ENCODE data around the gene KCNC1.

The KCNC1 gene

DNA sequence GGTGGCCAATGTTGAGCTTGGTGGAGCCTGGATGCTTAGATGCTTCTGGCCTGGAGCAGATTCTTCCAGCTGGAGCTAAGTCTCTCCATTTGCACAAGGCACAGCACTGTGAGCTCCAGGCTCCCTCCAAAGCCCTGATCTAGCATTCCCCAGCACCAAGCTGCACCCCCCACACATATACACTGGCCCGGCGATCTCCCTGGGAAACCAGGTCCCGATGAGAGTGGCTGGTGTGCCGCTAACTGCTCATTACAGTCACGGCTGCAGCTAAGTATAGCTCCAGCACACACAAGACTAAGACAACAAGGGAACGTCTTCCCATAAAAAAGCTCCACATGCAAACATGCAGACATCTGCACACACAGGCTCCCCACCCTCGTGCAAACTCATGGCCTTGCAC, 17.6 kb downstream of the KCNC1 start:
- no peak for DNase-seq (ENCODE audit: extremely low read depth in 1 of 2, low read depth in 1 of 2)

DNA sequence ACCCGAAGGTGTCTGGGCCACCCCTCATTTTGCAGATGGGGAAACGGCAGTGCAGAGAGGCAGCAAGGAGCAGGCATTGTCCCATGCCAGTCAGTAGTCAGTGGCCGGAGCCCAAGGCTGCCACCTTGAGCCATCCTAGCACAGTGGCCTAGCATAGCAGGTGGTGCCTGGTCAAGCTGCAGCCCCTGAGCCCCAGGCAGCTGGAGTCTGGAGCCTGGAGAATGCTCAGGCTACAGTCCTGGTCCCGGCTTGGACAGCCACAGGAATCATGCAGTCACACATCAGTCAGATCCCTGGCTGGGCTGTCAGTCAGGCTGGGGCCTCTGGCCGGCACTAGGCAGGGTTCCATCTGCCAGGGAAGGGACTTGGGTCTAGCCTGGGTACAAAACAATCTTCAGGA, 18.6 kb downstream of the KCNC1 start:
- DNase-seq (ENCODE audit: extremely low read depth in 1 of 2, low read depth in 1 of 2): no peak

DNA sequence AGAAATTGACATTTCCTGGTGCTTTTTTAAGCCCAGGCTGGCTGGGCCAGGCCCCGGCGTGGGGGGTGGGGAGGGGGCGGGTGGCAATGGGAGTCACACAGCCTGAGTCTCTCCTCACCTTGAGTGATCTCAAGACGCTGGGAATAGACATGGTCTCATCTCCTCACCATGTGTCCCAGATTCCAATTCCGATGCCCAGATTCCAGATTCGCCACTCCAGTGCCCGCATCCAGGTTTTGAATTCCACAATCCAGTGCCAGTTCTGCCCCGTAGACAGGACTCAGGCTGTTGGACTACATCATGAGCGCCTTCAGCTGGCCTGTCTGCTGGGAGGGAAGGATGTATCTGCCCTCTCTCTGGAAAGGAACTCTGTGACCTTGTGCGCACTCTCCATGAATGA, 19.1 kb downstream of the KCNC1 start:
- no peak for DNase-seq (ENCODE audit: extremely low read depth in 1 of 2, low read depth in 1 of 2)

DNA sequence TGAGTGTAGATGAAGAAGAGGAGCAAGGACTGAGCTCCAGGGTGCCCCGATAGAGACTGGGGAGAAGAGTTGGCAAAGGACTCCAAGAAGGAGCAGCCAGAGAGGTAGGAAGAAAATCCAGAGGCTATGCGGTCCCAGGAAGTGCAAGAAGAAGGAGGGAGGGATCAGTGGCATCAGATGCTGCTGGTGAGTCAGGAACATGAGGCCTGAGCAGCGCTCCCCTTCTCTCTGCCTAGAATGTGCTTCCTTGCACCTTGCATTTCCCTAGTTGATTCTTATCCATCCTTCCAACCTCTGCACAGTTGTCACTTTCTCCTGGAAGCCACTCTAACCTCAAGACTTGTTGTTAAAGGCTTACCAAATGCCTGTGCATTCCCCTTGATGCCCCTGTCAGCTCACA, 21.3 kb downstream of the KCNC1 start:
- no peak for DNase-seq (ENCODE audit: extremely low read depth in 1 of 2, low read depth in 1 of 2)

- no peak for DNase-seq (ENCODE audit: extremely low read depth in 1 of 2, low read depth in 1 of 2)
Observed at GRCh38 chr11:17760102-17761029, 25.8 kb downstream of the KCNC1 start.

DNA sequence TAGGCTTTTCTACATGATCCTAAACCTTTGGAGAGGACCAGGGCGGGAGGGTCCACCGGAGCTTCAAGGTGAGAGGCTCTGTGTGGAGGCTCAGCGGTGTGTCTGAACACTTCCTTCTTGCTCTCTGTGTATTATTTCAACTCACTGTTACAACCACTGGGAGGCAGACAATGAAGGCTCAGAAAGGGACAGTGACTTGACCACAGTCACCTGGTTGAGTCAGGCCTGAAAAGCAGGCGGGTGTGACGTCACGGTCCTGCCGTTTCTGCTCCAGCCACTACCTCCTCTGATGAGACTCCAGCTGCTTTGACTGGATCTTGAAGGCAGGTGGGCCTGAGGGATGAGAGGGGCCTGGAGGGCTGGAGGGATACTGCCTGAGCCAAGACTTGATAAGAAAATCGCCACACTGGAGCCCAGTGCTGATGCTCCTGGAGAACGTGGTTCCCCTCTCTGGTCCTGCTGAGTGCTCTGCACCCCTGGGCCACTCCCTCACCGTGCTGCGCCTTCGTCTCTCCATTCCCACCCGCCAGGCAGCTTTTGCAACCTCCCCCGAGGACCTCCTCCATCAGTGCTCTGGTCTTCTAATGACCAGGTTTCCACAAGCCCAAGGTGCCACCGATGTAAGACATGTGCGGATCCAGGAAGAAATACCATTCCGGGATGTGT, 27.9 kb downstream of the KCNC1 start:
- no peak for DNase-seq (ENCODE audit: extremely low read depth in 1 of 2, low read depth in 1 of 2)

DNA sequence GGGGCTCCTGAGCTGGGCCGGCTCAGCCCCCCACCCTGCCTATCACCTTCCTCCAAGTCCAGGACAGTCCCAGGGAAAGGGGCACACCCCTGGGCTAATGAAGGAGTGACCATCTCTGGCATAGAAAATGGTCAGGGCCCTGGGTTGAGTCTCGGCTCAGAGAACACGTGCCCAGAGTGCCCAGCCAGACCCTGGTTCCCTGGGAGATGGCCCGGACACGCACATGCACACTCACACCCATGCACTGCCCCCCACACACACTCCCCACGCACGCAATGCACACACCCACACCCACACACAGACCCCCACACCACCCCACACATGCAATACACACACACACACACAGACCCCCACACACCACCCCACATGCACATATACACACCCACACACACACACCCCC, 28.7 kb downstream of the KCNC1 start:
- no peak for DNase-seq (ENCODE audit: extremely low read depth in 1 of 2, low read depth in 1 of 2)

DNA sequence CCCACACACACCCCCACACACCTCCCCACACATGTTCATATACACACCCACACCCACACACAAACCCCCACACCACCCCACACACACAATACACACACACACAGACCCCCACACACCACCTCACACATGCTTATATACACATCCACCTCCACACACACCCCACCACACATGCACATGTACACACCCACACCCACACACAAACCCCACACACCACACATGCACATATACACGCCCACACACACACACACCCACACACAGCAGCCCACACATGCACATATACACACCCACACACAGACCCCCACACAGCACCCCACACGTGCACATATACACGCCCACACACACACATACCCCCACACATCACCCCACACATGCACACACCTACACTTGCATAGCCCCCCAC, 29.1 kb downstream of the KCNC1 start:
- no peak for DNase-seq (ENCODE audit: extremely low read depth in 1 of 2, low read depth in 1 of 2)

DNA sequence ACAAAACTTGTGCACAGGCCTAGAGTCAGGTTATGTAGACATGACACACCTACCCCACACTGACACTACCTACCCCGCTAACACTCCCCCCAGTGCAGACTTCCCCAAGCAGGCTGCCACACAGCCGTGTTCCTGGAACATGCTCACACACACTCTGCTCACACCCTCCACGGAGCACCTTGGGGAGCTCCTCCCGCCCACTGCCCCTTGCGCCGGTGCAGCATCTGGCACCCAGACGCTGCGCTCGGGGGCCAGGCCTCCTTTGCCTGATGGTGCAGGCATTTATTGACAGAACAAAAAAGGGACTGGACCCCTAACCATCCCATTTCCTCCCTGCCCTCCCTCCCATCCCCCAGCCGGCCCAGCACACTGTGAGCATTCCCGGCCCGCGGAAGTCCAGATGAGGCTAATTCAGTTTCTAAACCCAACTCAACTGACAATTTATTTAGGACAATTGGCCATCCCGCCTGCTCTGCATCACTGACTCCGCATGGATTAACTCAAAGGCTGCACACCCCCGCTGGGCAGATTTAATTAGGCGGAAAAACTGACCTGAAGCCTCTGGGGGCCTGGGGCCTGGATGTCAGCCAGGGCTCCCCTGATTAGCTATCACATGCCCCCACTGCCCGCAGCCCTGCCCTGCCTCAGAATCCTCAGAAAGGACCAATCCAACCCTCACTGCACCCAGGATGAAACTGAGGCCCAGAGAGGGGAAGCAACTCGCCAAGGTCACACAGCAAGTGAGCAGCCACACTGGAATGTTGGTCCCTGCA, 30.1 kb downstream of the KCNC1 start:
- no peak for DNase-seq (ENCODE audit: extremely low read depth in 1 of 2, low read depth in 1 of 2)

GRCh38 chr11:17765356-17766072, 30.9 kb downstream of the KCNC1 start:
- DNase-seq (ENCODE audit: extremely low read depth in 1 of 2, low read depth in 1 of 2): no peak

GRCh38 chr11:17766073-17766359, 31.4 kb downstream of the KCNC1 start:
- no peak for DNase-seq (ENCODE audit: extremely low read depth in 1 of 2, low read depth in 1 of 2)

- DNase-seq (ENCODE audit: extremely low read depth in 1 of 2, low read depth in 1 of 2): no peak
Observed at GRCh38 chr11:17766590-17766989, 32.0 kb downstream of the KCNC1 start.

GRCh38 chr11:17767301-17767885, 32.8 kb downstream of the KCNC1 start:
- no peak for DNase-seq (ENCODE audit: extremely low read depth in 1 of 2, low read depth in 1 of 2)

- DNase-seq (ENCODE audit: extremely low read depth in 1 of 2, low read depth in 1 of 2): no peak
Observed at GRCh38 chr11:17767914-17768313, 33.3 kb downstream of the KCNC1 start.

DNA sequence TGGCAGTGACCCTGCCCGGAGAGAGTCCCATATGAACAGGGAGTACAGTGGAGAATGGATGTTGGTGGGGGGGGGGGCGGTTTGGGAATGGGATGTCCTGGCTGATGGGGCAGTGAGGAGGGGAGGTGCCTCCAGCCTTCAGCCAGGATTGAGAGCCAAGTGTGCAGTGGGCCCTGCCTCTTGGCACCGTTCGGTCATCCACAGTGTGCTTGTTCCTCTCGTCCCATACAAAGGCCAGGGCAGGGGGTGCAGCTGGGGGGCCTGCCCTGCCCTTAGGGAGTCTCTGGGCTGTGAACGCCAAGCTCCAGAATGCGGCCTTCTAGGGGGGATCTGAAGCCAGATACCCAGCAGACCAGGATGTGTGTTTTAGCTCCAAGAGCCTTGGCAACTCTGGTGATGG, 34.0 kb downstream of the KCNC1 start:
- DNase-seq (ENCODE audit: extremely low read depth in 1 of 2, low read depth in 1 of 2): no peak

GRCh38 chr11:17769218-17769617, 34.6 kb downstream of the KCNC1 start:
- DNase-seq (ENCODE audit: extremely low read depth in 1 of 2, low read depth in 1 of 2): no peak

DNA sequence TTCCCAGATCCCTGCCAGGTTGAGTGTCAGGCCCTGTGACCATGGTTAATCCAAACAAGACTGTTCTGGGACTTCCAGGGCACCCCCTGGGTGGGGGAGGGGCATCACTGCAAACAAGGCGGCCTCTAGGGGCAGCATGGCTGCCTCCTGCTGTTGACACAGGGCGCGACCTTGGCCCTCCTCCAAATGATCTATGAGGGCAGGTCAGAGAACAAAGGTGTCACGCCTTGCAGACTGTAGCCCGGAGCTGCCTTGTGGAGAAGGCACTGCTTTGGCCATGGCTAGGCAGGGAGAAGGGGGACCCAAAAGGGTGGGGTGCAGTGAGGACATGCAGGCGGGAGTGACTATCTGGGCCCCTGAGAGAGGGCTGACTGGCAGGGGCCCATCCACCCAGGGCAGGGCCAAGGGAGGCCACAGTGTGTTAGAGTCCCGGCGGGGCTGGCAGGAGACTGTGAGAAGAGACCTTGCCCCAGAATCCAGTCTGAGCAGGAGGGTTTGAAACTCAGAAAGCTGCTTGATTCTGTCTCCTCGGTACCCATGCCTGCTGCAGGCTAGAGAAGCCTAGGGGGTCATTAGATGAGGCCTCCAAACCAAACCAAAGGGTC, 35.6 kb downstream of the KCNC1 start:
- DNase-seq (ENCODE audit: extremely low read depth in 1 of 2, low read depth in 1 of 2): no peak

GRCh38 chr11:17770917-17771316, 36.3 kb downstream of the KCNC1 start:
- no peak for DNase-seq (ENCODE audit: extremely low read depth in 1 of 2, low read depth in 1 of 2)

GRCh38 chr11:17771415-17771814, 36.8 kb downstream of the KCNC1 start:
- no peak for DNase-seq (ENCODE audit: extremely low read depth in 1 of 2, low read depth in 1 of 2)

DNA sequence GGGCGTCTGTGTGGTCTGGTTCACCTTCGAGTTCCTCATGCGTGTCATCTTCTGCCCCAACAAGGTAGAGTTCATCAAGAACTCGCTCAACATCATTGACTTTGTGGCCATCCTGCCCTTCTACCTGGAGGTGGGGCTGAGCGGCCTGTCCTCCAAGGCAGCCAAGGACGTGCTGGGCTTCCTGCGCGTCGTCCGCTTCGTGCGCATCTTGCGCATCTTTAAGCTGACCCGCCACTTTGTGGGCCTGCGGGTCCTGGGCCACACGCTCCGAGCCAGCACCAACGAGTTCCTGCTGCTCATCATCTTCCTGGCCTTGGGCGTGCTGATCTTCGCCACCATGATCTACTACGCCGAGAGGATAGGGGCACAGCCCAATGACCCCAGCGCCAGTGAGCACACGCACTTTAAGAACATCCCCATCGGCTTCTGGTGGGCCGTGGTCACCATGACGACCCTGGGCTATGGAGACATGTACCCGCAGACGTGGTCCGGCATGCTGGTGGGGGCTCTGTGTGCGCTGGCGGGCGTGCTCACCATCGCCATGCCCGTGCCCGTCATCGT, 37.3 kb downstream of the KCNC1 start:
- no peak for DNase-seq (ENCODE audit: extremely low read depth in 1 of 2, low read depth in 1 of 2)
